ENCODE measurements around the gene MTFP1. TPM values are rescaled to one million over a fixed set of nuclear protein-coding genes. Genes with fewer than 3 reads are reported as not detected.
"Not testable (repeated sequence)": the region's sequence is repeated elsewhere in the genome, so short reads cannot be mapped to it uniquely, and the experiment has no call there.

MTFP1 gene
- polyA plus RNA-seq, 1 donor: 6.9 TPM

GRCh38 chr22:30426388-30427353 lies 1.1 kb downstream of the MTFP1 start:
- peak; percentile 45 for DNase-seq

- no peak for DNase-seq
Observed at GRCh38 chr22:30427871-30428270, 2.3 kb downstream of the MTFP1 start.

- no peak for DNase-seq
Observed at GRCh38 chr22:30429887-30430286, 4.3 kb downstream of the MTFP1 start.

GRCh38 chr22:30430933-30431332 lies 5.4 kb downstream of the MTFP1 start:
- DNase-seq: no peak

GRCh38 chr22:30432096-30432495 lies 6.5 kb downstream of the MTFP1 start:
- no peak for DNase-seq

- no peak for DNase-seq
Observed at GRCh38 chr22:30432520-30432919, 7.0 kb downstream of the MTFP1 start.

GRCh38 chr22:30433227-30433626 lies 7.7 kb downstream of the MTFP1 start:
- no peak for DNase-seq

- no peak for DNase-seq
Observed at GRCh38 chr22:30433773-30434172, 8.2 kb downstream of the MTFP1 start.

GRCh38 chr22:30434843-30435242 lies 9.3 kb downstream of the MTFP1 start:
- no peak for DNase-seq

- DNase-seq: no peak
Observed at GRCh38 chr22:30435674-30436126, 10.1 kb downstream of the MTFP1 start.

- no peak for DNase-seq
Observed at GRCh38 chr22:30436196-30436595, 10.6 kb downstream of the MTFP1 start.

GRCh38 chr22:30438559-30438958 lies 13.0 kb downstream of the MTFP1 start:
- DNase-seq: no peak

- no peak for DNase-seq
Observed at GRCh38 chr22:30439226-30439625, 13.7 kb downstream of the MTFP1 start.

GRCh38 chr22:30439836-30440235 lies 14.3 kb downstream of the MTFP1 start:
- DNase-seq: no peak

GRCh38 chr22:30441088-30441487 lies 15.5 kb downstream of the MTFP1 start:
- no peak for DNase-seq

GRCh38 chr22:30444632-30445437 lies 19.3 kb downstream of the MTFP1 start:
- no peak for DNase-seq

- no peak for DNase-seq
Observed at GRCh38 chr22:30445438-30446145, 20.0 kb downstream of the MTFP1 start.

GRCh38 chr22:30447656-30448055 lies 22.1 kb downstream of the MTFP1 start:
- no peak for DNase-seq

GRCh38 chr22:30451488-30451887 lies 25.9 kb downstream of the MTFP1 start:
- not testable (repeated sequence) for DNase-seq

- no peak for DNase-seq
Observed at GRCh38 chr22:30452861-30453260, 27.3 kb downstream of the MTFP1 start.

- no peak for DNase-seq
Observed at GRCh38 chr22:30453731-30454510, 28.4 kb downstream of the MTFP1 start.

Data from hindlimb muscle (tissue), 1 donor.